HPDE6-E6E7 (cell line): ENCODE measurements around the gene STAT3.
A peak's percentile ranks its signal among the peaks of the same experiment; 100 is the strongest.
"Not testable (repeated sequence)": the region's sequence is repeated elsewhere in the genome, so short reads cannot be mapped to it uniquely, and the experiment has no call there.

ENCODE experiments used
- DNase-seq: peaks from one replicate; pipeline ENCODE4 v3.0.0; 2011; ENCODE audit warnings: missing footprints; ENCODE audit errors: extremely low spot score

Gene STAT3

GRCh38 chr17:42281571-42282096 is 106.6 kb downstream of the STAT3 start:
- DNase-seq = no peak

- no peak for DNase-seq
Observed at GRCh38 chr17:42279776-42280630, 108.2 kb downstream of the STAT3 start.

GRCh38 chr17:42277342-42277712 is 110.9 kb downstream of the STAT3 start:
- DNase-seq = no peak

- DNase-seq = peak; percentile 49
Observed at GRCh38 chr17:42276609-42277341, 111.5 kb downstream of the STAT3 start.

- peak; percentile 77 for DNase-seq
Observed at GRCh38 chr17:42276359-42276608, 112.0 kb downstream of the STAT3 start, which contains the start of gene STAT5B. Gene STAT5B (minus strand): TSS chr17:42276391. CDS start chr17:42232127, 44,264 bp downstream.

GRCh38 chr17:42275527-42276358 is 112.5 kb downstream of the STAT3 start:
- DNase-seq = no peak

- no peak for DNase-seq
Observed at GRCh38 chr17:42274812-42275526, 113.3 kb downstream of the STAT3 start.

- no peak for DNase-seq
Observed at GRCh38 chr17:42274253-42274542, 114.0 kb downstream of the STAT3 start.

- no peak for DNase-seq
Observed at GRCh38 chr17:42273474-42274252, 114.6 kb downstream of the STAT3 start.

- DNase-seq = no peak
Observed at GRCh38 chr17:42272162-42272907, 115.9 kb downstream of the STAT3 start.

GRCh38 chr17:42271779-42272035 is 116.5 kb downstream of the STAT3 start:
- DNase-seq = no peak

- DNase-seq = no peak
Observed at GRCh38 chr17:42271006-42271778, 117.0 kb downstream of the STAT3 start.

- DNase-seq = no peak
Observed at GRCh38 chr17:42270596-42270995, 117.6 kb downstream of the STAT3 start.

- DNase-seq = no peak
Observed at GRCh38 chr17:42270170-42270535, 118.1 kb downstream of the STAT3 start.

- no peak for DNase-seq
Observed at GRCh38 chr17:42268236-42268635, 120.0 kb downstream of the STAT3 start.

GRCh38 chr17:42266918-42267766 is 121.1 kb downstream of the STAT3 start:
- DNase-seq = no peak

GRCh38 chr17:42266462-42266861 is 121.8 kb downstream of the STAT3 start:
- DNase-seq = no peak

- DNase-seq = not testable (repeated sequence)
Observed at GRCh38 chr17:42264366-42264765, 123.9 kb downstream of the STAT3 start.
